GM10266 (cell line): ENCODE data around the gene NAALADL1.

Experiments
- DNase-seq: peaks from one replicate; pipeline ENCODE4 v3.0.0; 2012; ENCODE audit errors: extremely low spot score
- TF ChIP-seq, protein P1 (sequence below): IDR thresholded peaks from 2 replicates; pipeline ENCODE4 v1.5.1; 2012; ENCODE audit warnings: mild to moderate bottlenecking, low read depth; ENCODE audit not compliant: control insufficient read depth, insufficient read depth; ENCODE audit errors: missing control alignments

The NAALADL1 gene

DNA sequence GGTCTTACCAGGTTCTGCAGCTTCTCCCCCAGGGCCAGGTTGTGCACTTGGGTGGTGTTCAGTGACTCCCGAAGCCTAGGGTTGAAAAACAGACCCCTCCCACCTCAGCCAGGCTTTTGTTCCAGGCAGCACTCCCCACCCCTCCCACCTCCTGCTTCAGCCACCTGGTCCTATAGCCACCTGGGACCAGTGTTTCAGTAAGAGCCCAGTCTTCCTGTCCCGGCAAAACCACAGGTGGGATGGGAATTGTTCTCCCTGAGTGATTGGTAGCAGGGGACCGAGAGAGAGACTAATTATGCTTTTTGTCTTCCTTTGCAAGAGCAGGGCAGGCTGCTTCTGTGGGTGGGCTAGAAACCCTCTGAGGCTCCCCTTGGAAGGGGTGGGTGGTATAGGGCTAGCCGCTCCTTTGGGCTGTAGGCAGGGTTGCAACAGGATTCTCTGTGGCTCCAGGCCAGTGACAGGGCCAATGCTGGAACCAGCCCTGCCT, 8.5 kb upstream of the NAALADL1 start:
- DNase-seq: no peak
- TF ChIP-seq, protein P1, sequence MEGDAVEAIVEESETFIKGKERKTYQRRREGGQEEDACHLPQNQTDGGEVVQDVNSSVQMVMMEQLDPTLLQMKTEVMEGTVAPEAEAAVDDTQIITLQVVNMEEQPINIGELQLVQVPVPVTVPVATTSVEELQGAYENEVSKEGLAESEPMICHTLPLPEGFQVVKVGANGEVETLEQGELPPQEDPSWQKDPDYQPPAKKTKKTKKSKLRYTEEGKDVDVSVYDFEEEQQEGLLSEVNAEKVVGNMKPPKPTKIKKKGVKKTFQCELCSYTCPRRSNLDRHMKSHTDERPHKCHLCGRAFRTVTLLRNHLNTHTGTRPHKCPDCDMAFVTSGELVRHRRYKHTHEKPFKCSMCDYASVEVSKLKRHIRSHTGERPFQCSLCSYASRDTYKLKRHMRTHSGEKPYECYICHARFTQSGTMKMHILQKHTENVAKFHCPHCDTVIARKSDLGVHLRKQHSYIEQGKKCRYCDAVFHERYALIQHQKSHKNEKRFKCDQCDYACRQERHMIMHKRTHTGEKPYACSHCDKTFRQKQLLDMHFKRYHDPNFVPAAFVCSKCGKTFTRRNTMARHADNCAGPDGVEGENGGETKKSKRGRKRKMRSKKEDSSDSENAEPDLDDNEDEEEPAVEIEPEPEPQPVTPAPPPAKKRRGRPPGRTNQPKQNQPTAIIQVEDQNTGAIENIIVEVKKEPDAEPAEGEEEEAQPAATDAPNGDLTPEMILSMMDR: no peak

DNA sequence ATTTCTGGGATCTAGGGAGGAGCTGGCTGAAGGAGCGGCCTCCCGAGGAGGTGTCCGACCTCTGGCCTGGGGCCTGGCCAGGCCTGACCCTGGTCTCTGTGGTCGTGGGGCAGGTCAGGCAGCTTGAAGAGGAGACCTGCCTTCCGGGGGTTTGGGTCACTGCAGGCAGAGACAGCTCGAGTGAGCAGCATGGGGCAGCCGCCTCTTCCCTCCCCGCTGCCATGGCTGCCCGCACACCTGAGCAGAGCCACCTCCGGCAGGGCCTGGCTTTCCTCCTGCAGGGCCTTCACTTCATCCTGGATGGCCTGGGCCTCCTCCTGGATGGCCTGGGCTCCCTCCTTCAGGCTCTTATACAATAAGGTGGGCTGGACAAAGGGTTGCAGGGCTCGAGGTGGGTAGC, 8.0 kb upstream of the NAALADL1 start:
- TF ChIP-seq, protein P1: no peak
- no peak for DNase-seq

DNA sequence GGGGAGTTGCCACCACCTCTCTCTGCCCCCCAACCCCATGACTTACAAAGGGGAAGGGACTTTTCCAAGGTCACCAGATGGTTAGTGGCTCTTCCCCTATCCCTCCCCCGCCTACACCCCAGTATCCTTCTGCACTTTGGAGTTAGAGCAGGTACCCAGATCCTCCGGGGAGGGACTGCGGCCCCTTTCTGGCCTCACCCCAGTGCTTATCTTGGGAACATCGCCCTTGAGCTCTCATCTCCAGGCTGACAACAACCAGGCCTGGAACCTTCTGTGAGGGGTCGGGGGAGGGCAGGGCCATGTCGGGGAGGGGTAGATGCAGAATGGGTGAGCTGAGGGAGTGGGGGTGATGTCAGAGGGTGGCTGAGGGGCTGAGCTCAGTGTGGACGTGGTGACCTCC, 7.5 kb upstream of the NAALADL1 start:
- no peak for DNase-seq
- TF ChIP-seq, protein P1: no peak

DNA sequence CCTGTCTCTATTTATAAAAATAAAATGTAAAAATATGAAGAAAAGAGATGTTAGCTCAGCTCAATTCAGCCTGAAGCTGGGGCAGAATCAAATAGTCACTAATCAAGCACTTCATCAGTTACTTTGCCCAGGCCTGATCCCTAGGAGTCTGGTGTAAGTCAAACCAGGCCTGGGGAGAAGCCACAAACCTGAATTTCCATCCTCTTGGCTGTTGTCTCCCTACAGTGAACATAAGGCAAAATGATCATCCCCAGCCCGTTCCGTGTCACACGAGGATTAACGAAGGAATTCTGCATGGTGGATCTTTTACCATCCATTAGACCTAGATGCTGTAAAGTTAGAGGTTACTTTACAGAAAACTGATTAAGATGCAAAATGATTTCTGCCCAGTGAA, 6.5 kb upstream of the NAALADL1 start:
- no peak for DNase-seq
- TF ChIP-seq, protein P1: no peak

DNA sequence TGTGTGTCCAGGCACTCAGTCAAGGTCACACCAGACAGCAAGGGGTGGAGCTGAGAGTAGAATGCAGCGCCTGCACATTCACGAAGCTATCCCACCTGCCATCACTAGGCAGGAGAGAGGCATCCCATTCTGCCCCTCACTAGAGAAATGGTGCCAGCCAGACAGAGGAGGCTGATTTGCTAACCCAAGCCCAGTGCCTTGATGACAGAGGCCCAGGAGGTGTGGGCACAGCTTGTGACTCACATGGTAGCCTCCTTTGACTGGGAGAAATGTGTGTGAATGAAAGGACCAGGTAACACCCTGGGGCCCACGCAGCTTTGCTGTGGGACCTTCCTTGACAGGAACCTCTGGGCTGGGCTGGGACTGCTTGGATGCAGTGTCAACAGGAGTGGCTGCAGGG, 5.2 kb upstream of the NAALADL1 start:
- TF ChIP-seq, protein P1: no peak
- DNase-seq: no peak

DNA sequence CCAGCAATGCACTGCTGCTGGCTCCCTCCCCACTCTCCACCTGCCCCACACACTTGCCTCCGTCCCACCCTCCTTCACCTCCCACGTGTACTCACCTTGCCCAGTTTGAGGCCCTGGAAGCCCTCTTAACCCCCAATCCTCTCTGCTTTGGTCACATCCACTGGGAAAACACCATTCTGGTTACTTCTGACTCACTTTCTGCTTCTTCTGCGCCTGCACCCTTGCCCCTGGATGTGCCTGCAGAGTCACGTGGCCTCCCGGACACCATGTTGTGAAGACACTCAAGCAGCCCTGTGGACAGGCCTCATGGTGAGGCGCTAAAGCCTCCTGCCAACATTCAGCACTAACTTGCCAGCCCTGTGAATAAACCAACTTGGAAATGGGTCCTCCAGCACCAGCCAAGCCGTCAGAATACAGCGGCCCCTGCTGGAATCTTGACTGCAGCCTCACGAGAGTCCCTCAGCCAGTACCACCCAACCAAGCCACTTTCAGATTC, 2.6 kb upstream of the NAALADL1 start:
- TF ChIP-seq, protein P1: no peak

DNA sequence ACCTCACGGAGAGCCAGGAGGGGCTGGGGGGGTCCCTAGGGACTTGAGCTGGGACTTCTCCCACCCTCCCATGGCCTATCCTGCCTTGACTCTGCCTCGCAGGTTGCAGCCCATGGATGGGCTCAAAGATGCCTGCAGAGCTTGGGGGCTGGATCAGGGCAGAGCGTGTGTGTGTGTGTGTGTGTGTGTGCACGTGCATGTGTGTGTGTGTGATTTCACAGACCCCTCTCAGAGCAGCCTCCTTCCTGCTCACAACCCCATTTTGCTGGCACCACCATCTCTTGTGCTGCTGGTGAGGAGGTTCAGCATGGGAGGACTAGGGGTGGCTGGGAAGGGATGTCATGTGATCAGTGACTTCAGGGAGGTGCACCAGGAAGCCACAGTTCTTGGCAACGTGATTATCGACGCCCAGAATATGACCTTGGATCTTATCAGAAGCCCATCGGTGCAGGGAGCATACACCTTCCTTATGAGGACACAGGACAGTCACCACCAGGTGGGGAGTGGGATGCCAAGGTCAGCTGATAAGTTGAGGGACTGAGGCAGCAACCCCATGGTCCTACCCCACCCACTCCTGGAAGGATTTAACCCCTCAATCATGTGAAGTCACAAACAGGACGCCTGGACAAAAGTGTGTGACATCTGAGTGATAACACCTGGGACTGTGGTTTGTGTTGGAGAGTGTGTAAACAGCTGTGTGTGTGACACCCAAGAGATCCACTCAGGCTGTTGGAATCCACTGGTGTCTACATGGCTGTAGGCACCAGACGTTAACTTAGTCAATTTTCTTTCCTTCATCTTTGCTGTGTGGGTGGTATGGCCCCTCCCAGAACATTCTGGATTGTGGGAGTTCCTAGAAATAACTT, 1.8 kb upstream of the NAALADL1 start:
- TF ChIP-seq, protein P1: no peak
- DNase-seq: no peak

More for the DNA sequence above, 2.6 kb upstream of the NAALADL1 start:
- DNase-seq: no peak
